ENCODE measurements around the gene ATP11B.

Gene ATP11B

DNA sequence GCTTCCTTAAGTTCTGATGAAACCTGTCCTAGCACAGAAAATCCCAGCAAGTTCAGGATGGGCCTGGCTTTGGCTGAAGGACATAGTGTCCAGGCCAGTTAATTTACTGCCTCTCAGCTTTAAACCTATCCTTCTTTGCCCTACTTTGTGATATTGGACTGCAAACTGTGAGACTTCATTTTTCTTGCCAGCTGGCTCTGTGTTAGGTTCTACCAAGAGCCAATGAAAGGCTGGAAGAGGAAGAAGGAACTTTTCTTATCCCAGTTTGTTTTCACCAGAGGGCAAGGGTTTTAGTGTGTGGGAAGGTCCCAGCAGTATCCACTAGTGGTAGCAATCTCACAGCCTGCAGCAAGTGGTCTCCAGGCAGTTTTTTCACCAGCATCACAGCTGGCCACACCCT, 168.9 kb downstream of the ATP11B start:
- Histone ChIP-seq H3K27me3 (ENCODE audit: control insufficient read depth, low read length) (no peaks in the 10 kb centered on the region), H3K79me2 (ENCODE audit: control insufficient read depth, low read length) (peaks cover 35% of the 10 kb centered on the region), H4K20me1 (ENCODE audit: control insufficient read depth, insufficient read depth, low read depth, low read length) (peaks cover 5% of the 10 kb centered on the region; the same call in 1 of the 2 replicates), H3K4me2 (ENCODE audit: low read length) (no peak overlapping the region), H3F3A (ENCODE audit: control insufficient read depth, insufficient read depth) (peaks cover 7% of the 10 kb centered on the region), H3K9me3 (ENCODE audit: control insufficient read depth, insufficient read depth, low read length) (no peaks in the 10 kb centered on the region), H3K36me3 (ENCODE audit: control insufficient read depth, low read length) (peaks cover 69% of the 10 kb centered on the region), H3K9me2 (replicated peaks; ENCODE audit: control insufficient read depth, low read length) (no peaks in the 10 kb centered on the region), H3K4me3 (ENCODE audit: low read length) (no peak overlapping the region), H3K27ac (ENCODE audit: low read depth, low read length) (no peak overlapping the region), H3K4me1 (ENCODE audit: control insufficient read depth, low read length) (peaks cover 2% of the 10 kb centered on the region)
- TF ChIP-seq, protein P1, sequence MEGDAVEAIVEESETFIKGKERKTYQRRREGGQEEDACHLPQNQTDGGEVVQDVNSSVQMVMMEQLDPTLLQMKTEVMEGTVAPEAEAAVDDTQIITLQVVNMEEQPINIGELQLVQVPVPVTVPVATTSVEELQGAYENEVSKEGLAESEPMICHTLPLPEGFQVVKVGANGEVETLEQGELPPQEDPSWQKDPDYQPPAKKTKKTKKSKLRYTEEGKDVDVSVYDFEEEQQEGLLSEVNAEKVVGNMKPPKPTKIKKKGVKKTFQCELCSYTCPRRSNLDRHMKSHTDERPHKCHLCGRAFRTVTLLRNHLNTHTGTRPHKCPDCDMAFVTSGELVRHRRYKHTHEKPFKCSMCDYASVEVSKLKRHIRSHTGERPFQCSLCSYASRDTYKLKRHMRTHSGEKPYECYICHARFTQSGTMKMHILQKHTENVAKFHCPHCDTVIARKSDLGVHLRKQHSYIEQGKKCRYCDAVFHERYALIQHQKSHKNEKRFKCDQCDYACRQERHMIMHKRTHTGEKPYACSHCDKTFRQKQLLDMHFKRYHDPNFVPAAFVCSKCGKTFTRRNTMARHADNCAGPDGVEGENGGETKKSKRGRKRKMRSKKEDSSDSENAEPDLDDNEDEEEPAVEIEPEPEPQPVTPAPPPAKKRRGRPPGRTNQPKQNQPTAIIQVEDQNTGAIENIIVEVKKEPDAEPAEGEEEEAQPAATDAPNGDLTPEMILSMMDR (IDR thresholded peaks at IDR 0.05; ENCODE audit: low read depth, low read length, poor library complexity, severe bottlenecking): no peak
- TF ChIP-seq EZH2phosphoT487 (IDR thresholded peaks at IDR 0.05; ENCODE audit: borderline replicate concordance, low read length): no peak

GRCh38 chr3:182964179-182964578, 170.9 kb downstream of the ATP11B start:
- Histone ChIP-seq H3K36me3 (ENCODE audit: control insufficient read depth, low read length) (peaks cover 55% of the 10 kb centered on the region), H3F3A (ENCODE audit: control insufficient read depth, insufficient read depth) (peaks cover 7% of the 10 kb centered on the region), H3K79me2 (ENCODE audit: control insufficient read depth, low read length) (peaks cover 55% of the 10 kb centered on the region), H3K27ac (ENCODE audit: low read depth, low read length) (no peak overlapping the region), H3K9me2 (replicated peaks; ENCODE audit: control insufficient read depth, low read length) (no peaks in the 10 kb centered on the region), H4K20me1 (ENCODE audit: control insufficient read depth, insufficient read depth, low read depth, low read length) (peaks cover 8% of the 10 kb centered on the region; the same call in 1 of the 2 replicates), H3K4me1 (ENCODE audit: control insufficient read depth, low read length) (peaks cover 20% of the 10 kb centered on the region), H3K4me3 (ENCODE audit: low read length) (no peak overlapping the region), H3K9me3 (ENCODE audit: control insufficient read depth, insufficient read depth, low read length) (no peaks in the 10 kb centered on the region), H3K4me2 (ENCODE audit: low read length) (no peak overlapping the region), H3K27me3 (ENCODE audit: control insufficient read depth, low read length) (no peaks in the 10 kb centered on the region)
- TF ChIP-seq, protein P1 (IDR thresholded peaks at IDR 0.05; ENCODE audit: low read depth, low read length, poor library complexity, severe bottlenecking): no peak
- TF ChIP-seq EZH2phosphoT487 (IDR thresholded peaks at IDR 0.05; ENCODE audit: borderline replicate concordance, low read length): no peak

DNA sequence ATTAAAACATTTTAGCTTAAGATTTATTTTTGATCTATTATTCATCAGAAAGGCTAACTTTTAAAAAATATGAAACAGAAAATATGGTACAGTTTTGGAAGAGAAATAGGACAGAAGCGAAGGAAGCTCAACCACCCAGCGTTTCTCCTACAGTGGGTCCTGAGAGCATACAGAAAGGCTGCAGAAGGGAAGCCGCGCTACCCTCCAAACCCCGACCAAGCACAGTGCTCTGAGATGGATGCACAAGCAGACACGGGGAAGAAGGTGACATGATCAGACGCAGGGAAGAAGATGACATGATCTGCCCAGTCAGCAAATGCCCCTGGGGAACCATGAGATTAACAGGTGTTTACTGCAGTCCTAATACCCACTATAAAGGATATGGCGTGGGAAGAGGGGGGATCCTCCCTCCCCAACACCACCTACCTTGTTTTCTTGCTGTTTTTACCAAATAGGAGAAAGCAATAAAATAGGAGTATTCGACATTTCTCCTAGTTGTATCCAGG, 172.6 kb downstream of the ATP11B start:
- Histone ChIP-seq H4K20me1 (ENCODE audit: control insufficient read depth, insufficient read depth, low read depth, low read length) (peaks cover 8% of the 10 kb centered on the region; the same call in 1 of the 2 replicates), H3K9me2 (replicated peaks; ENCODE audit: control insufficient read depth, low read length) (no peaks in the 10 kb centered on the region), H3K4me3 (ENCODE audit: low read length) (no peak overlapping the region), H3K27ac (ENCODE audit: low read depth, low read length) (no peak overlapping the region), H3F3A (ENCODE audit: control insufficient read depth, insufficient read depth) (peaks cover 4% of the 10 kb centered on the region), H3K4me1 (ENCODE audit: control insufficient read depth, low read length) (peaks cover 28% of the 10 kb centered on the region), H3K27me3 (ENCODE audit: control insufficient read depth, low read length) (no peaks in the 10 kb centered on the region), H3K36me3 (ENCODE audit: control insufficient read depth, low read length) (peaks cover 39% of the 10 kb centered on the region), H3K4me2 (ENCODE audit: low read length) (no peak overlapping the region), H3K79me2 (ENCODE audit: control insufficient read depth, low read length) (peaks cover 70% of the 10 kb centered on the region), H3K9me3 (ENCODE audit: control insufficient read depth, insufficient read depth, low read length) (no peaks in the 10 kb centered on the region)
- no peak for TF ChIP-seq EZH2phosphoT487 (IDR thresholded peaks at IDR 0.05; ENCODE audit: borderline replicate concordance, low read length)
- TF ChIP-seq, protein P1 (IDR thresholded peaks at IDR 0.05; ENCODE audit: low read depth, low read length, poor library complexity, severe bottlenecking): no peak
